ENCODE data around the gene PTPRG. TPM values are rescaled to one million over a fixed set of nuclear protein-coding genes. Genes with fewer than 3 reads are reported as not detected.

PTPRG gene
- total RNA-seq, 2 donors from 2014 or later = 26.0 to 26.3 TPM

- H3K27ac ChIP-seq = no peak overlapping the region
- intact Hi-C loops (cut with DNase I) = no loop called here
- TF ChIP-seq CTCF (IDR thresholded peaks at IDR 0.05) = no peak
These were observed 537.4 kb downstream of the PTPRG start for GRCh38 chr3:62098646-62099365.

GRCh38 chr3:62100282-62100989 is 539.1 kb downstream of the PTPRG start:
- intact Hi-C loops (cut with DNase I) = no loop called here
- Histone ChIP-seq H3K27me3 (no peaks in the 10 kb centered on the region), H3K4me1 (no peaks in the 10 kb centered on the region), H3K9ac (ENCODE audit: low read depth in 2 of 2, low read length in 2 of 2) (no peak overlapping the region), H3K9me3 (no peaks in the 10 kb centered on the region), H3K27ac (no peak overlapping the region), H3K36me3 (no peaks in the 10 kb centered on the region), H3K4me3 (no peak overlapping the region)
- no peak for DNase-seq
- no peak for TF ChIP-seq CTCF (IDR thresholded peaks at IDR 0.05)

More at GRCh38 chr3:62098646-62099365, 537.4 kb downstream of the PTPRG start:
- H3K4me1 ChIP-seq = no peaks in the 10 kb centered on the region
- H3K9ac ChIP-seq (ENCODE audit: low read depth in 2 of 2, low read length in 2 of 2) = no peak overlapping the region
- no peaks in the 10 kb centered on the region for H3K27me3 ChIP-seq
- H3K9me3 ChIP-seq = no peaks in the 10 kb centered on the region
- H3K4me3 ChIP-seq = no peak overlapping the region
- DNase-seq = no peak
- H3K36me3 ChIP-seq = no peaks in the 10 kb centered on the region

- TF ChIP-seq CTCF (IDR thresholded peaks at IDR 0.05) = no peak
- H3K27me3 ChIP-seq = no peaks in the 10 kb centered on the region
- H3K9me3 ChIP-seq = no peaks in the 10 kb centered on the region
- DNase-seq = no peak
- H3K4me3 ChIP-seq = no peak overlapping the region
- H3K27ac ChIP-seq = no peak overlapping the region
- H3K4me1 ChIP-seq = no peaks in the 10 kb centered on the region
- H3K36me3 ChIP-seq = no peaks in the 10 kb centered on the region
- intact Hi-C loops (cut with DNase I) = no loop called here
- no peak overlapping the region for H3K9ac ChIP-seq (ENCODE audit: low read depth in 2 of 2, low read length in 2 of 2)
These were observed 540.1 kb downstream of the PTPRG start for GRCh38 chr3:62101488-62101887.

- Histone ChIP-seq H3K9ac (ENCODE audit: low read depth in 2 of 2, low read length in 2 of 2) (no peak overlapping the region), H3K9me3 (no peaks in the 10 kb centered on the region)
- no peak for TF ChIP-seq CTCF (IDR thresholded peaks at IDR 0.05)
These were observed 542.2 kb downstream of the PTPRG start for GRCh38 chr3:62103531-62103930.

GRCh38 chr3:62109534-62109933 is 548.2 kb downstream of the PTPRG start:
- no peak for TF ChIP-seq CTCF (IDR thresholded peaks at IDR 0.05)
- H3K9ac ChIP-seq (ENCODE audit: low read depth in 2 of 2, low read length in 2 of 2) = no peak overlapping the region
- H3K36me3 ChIP-seq = no peaks in the 10 kb centered on the region
- DNase-seq = no peak
- H3K9me3 ChIP-seq = no peaks in the 10 kb centered on the region
- no peaks in the 10 kb centered on the region for H3K27me3 ChIP-seq
- H3K27ac ChIP-seq = no peak overlapping the region
- intact Hi-C loops (cut with DNase I) = no loop called here
- H3K4me3 ChIP-seq = no peak overlapping the region
- no peaks in the 10 kb centered on the region for H3K4me1 ChIP-seq

More at GRCh38 chr3:62103531-62103930, 542.2 kb downstream of the PTPRG start:
- H3K4me1 ChIP-seq = no peaks in the 10 kb centered on the region
- H3K27me3 ChIP-seq = no peaks in the 10 kb centered on the region
- no peaks in the 10 kb centered on the region for H3K36me3 ChIP-seq
- DNase-seq = no peak
- no peak overlapping the region for H3K4me3 ChIP-seq
- H3K27ac ChIP-seq = no peak overlapping the region
- intact Hi-C loops (cut with DNase I) = no loop called here
